Astrocyte of the spinal cord (primary cell): ENCODE measurements around the gene CDKL5.

Experiments
- DNase-seq: peaks from one replicate; pipeline ENCODE4 v3.0.0; 2011; ENCODE audit warnings: low read depth, low spot score
- H3K4me3 ChIP-seq: 2 replicates; pipeline ENCODE4 v1.5.1; 2011; ENCODE audit warnings: low read depth, mild to moderate bottlenecking, low read length, moderate library complexity
- CTCF ChIP-seq: IDR thresholded peaks from 2 replicates; pipeline ENCODE4 v1.5.1; 2012; ENCODE audit warnings: low read depth, mild to moderate bottlenecking, low read length, inconsistent platforms
- in situ Hi-C: cut with HindIII; loops from 2 replicates; pipeline ENCODE4 v1.10.0; 2017; ENCODE audit warnings: low sequenced_read_pairs

CDKL5 gene

GRCh38 chrX:18537524-18537923 is 112.1 kb downstream of the CDKL5 start:
- no peak overlapping the region for H3K4me3 ChIP-seq
- in situ Hi-C loops = no loop called here
- TF ChIP-seq CTCF = no peak
- no peak for DNase-seq

GRCh38 chrX:18542131-18542530 is 116.7 kb downstream of the CDKL5 start:
- in situ Hi-C loops = no loop called here
- no peak overlapping the region for H3K4me3 ChIP-seq
- no peak for DNase-seq
- no peak for TF ChIP-seq CTCF

- DNase-seq = no peak
- H3K4me3 ChIP-seq = no peak overlapping the region
- TF ChIP-seq CTCF = no peak
- in situ Hi-C loops = no loop called here
These were observed 117.5 kb downstream of the CDKL5 start for GRCh38 chrX:18542905-18543304.

GRCh38 chrX:18543738-18544137 is 118.3 kb downstream of the CDKL5 start:
- in situ Hi-C loops = no loop called here
- DNase-seq = no peak
- TF ChIP-seq CTCF = no peak
- H3K4me3 ChIP-seq = no peak overlapping the region

GRCh38 chrX:18545771-18546170 is 120.4 kb downstream of the CDKL5 start:
- no peak for DNase-seq
- H3K4me3 ChIP-seq = no peak overlapping the region
- TF ChIP-seq CTCF = no peak
- in situ Hi-C loops = no loop called here

GRCh38 chrX:18548996-18549395 is 123.6 kb downstream of the CDKL5 start:
- no peak for TF ChIP-seq CTCF
- H3K4me3 ChIP-seq = no peak overlapping the region
- no peak for DNase-seq
- in situ Hi-C loops = no loop called here

- DNase-seq = no peak
- TF ChIP-seq CTCF = no peak
- in situ Hi-C loops = no loop called here
- H3K4me3 ChIP-seq = no peak overlapping the region
These were observed 124.2 kb downstream of the CDKL5 start for GRCh38 chrX:18549643-18550042.
